Activated T-cell treated with anti-CD3 and anti-CD28 coated beads, Interleukin-2, amount 50 U/mL, for 48 hours (primary cell): ENCODE results near the gene SETD1B.
"Not testable (repeated sequence)": the region's sequence is repeated elsewhere in the genome, so short reads cannot be mapped to it uniquely, and the experiment has no call there.

Source experiments
- DNase-seq, 2 experiments: peaks; one replicate each; pipeline ENCODE4 v3.0.0-alpha.2; 2020

Gene SETD1B

GRCh38 chr12:121827351-121828099 lies 23.7 kb downstream of the SETD1B start:
- no peak for DNase-seq

GRCh38 chr12:121828306-121828705 lies 24.5 kb downstream of the SETD1B start:
- DNase-seq: no peak

GRCh38 chr12:121828826-121829225 lies 25.0 kb downstream of the SETD1B start:
- DNase-seq: no peak

GRCh38 chr12:121829250-121829918 lies 25.6 kb downstream of the SETD1B start:
- no peak for DNase-seq

GRCh38 chr12:121830134-121830533 lies 26.3 kb downstream of the SETD1B start:
- DNase-seq: no peak

- no peak for DNase-seq
Measured at GRCh38 chr12:121830588-121831265, 26.9 kb downstream of the SETD1B start.

GRCh38 chr12:121831571-121832245 lies 27.9 kb downstream of the SETD1B start:
- DNase-seq: no peak

GRCh38 chr12:121837680-121838079 lies 33.9 kb downstream of the SETD1B start:
- DNase-seq: no peak

GRCh38 chr12:121838126-121838525 lies 34.3 kb downstream of the SETD1B start:
- DNase-seq: no peak

- peak; percentile 100 for DNase-seq
Measured at GRCh38 chr12:121839106-121839992, 35.5 kb downstream of the SETD1B start.

GRCh38 chr12:121839993-121840761 lies 36.4 kb downstream of the SETD1B start:
- no peak for DNase-seq

- no peak for DNase-seq
Measured at GRCh38 chr12:121843236-121843982, 39.6 kb downstream of the SETD1B start.

- DNase-seq: no peak
Measured at GRCh38 chr12:121845701-121846100, 41.9 kb downstream of the SETD1B start.

GRCh38 chr12:121849211-121849610 lies 45.4 kb downstream of the SETD1B start:
- no peak for DNase-seq

- DNase-seq: no peak
Measured at GRCh38 chr12:121849665-121850064, 45.9 kb downstream of the SETD1B start.

- not testable (repeated sequence) for DNase-seq
Measured at GRCh38 chr12:121852392-121852791, 48.6 kb downstream of the SETD1B start.

GRCh38 chr12:121857322-121858246 lies 53.8 kb downstream of the SETD1B start:
- no peak for DNase-seq

GRCh38 chr12:121858318-121858661 lies 54.5 kb downstream of the SETD1B start:
- DNase-seq: no peak
